ENCODE data around the gene HAUS7.

DNA sequence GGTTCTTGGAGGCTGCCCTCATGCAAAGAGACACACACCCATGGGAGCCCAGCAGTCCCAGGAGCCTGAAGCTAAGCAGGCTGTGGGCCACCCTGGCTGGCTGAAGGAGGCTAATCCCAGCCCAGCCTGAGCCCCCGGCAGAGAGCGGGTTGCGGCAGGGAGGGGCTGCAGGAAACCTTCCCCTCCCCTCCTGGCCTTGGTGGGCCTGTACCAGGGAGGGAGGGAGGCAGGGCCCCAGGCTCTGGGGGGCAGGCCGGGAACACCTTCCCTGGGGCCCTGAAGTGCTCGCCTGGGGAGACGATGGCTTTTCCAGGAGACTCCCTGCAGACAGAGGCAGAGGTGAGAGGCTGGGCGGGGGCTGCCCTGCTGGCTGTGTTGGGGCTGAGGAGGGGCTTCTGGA is 28.1 kb upstream of the HAUS7 start:
- TF ChIP-seq, protein P1, sequence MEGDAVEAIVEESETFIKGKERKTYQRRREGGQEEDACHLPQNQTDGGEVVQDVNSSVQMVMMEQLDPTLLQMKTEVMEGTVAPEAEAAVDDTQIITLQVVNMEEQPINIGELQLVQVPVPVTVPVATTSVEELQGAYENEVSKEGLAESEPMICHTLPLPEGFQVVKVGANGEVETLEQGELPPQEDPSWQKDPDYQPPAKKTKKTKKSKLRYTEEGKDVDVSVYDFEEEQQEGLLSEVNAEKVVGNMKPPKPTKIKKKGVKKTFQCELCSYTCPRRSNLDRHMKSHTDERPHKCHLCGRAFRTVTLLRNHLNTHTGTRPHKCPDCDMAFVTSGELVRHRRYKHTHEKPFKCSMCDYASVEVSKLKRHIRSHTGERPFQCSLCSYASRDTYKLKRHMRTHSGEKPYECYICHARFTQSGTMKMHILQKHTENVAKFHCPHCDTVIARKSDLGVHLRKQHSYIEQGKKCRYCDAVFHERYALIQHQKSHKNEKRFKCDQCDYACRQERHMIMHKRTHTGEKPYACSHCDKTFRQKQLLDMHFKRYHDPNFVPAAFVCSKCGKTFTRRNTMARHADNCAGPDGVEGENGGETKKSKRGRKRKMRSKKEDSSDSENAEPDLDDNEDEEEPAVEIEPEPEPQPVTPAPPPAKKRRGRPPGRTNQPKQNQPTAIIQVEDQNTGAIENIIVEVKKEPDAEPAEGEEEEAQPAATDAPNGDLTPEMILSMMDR (conservative IDR thresholded peaks at IDR 0.05; ENCODE audit: low read length), result no peak
- TF ChIP-seq EZH2phosphoT487 (IDR thresholded peaks at IDR 0.05; ENCODE audit: borderline replicate concordance, low read depth, low read length), result no peak
